ENCODE results near the gene PAIP2. TPM values are rescaled to one million over a fixed set of nuclear protein-coding genes. Genes with fewer than 3 reads are reported as not detected.

The PAIP2 gene, protein sequence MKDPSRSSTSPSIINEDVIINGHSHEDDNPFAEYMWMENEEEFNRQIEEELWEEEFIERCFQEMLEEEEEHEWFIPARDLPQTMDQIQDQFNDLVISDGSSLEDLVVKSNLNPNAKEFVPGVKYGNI
- total RNA-seq = 100 to 1,000 TPM; 102 to 157 TPM

DNA sequence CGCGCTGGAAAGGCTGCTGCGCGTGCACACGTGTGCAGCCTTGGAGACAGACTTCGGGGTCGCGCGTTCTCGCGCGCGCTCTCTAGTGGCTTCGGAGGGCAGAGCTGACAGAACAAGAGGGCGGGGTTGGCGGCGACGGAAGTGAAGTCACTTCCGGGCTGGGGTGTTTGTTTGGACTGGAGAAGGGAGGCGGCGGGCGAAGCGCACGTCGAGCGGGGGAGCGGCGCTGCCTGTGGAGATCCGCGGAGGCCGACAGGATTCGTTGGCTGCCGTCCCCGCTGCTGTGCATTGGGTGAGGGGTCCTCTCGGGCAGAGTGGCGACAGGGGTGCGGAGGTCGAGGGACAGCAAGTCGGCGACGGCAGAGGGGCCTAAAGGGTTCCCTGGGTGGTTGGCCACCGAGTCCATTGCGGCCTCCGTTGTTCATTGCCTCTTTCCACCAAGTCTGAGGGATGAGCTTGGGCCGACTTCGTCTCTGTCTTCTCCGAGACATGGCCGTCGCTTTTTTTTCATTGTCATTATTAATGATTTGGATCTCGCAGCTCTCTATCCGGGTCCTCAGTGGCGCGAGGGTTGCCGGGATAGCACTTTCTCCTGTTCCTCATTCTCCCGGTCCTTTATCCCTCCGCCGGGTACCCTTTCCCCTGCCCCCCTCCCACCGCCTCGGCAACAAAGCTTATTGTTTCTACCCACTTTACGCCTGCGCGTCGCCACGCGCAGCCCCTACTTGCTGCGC is at the start of gene PAIP2:
Gene PAIP2, plus strand, starts transcription at position 166 of the 734 bp plus-strand sequence. CDS start 21,931 bp downstream, outside the sequence.
- Mint-ChIP-seq H3K4me1 (peaks cover 29% of the 10 kb centered on the region), H3K36me3 (ENCODE audit: low read depth) (peaks cover 56% of the 10 kb centered on the region), H3K4me3 (peak within 1 kb of the TSS; percentile 100), H3K27ac (peak within 1 kb of the TSS; percentile 99), H3K27me3 (no peaks in the 10 kb centered on the region), H3K9me3 (no peaks in the 10 kb centered on the region)
- ATAC-seq (replicated peaks) = peak; percentile 92

DNA sequence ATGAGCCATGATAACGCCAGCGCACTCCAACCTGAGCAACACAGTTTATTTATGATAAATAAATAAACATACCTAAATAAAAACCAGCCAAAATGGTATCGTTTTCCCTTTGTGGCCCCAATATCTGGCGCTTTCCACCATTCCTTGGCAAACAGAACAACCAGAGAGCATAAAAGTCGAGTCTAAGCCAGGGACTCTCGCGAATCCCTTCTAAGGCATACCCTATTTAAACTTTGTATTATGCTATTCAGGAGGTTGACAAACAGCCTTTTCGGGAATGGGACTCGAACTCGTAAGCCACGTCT is 48.5 kb upstream of the PAIP2 start:
- peak overlapping the region; percentile 98 for H3K4me3 Mint-ChIP-seq
- peak overlapping the region; percentile 98 for H3K27ac Mint-ChIP-seq
- H3K36me3 Mint-ChIP-seq (ENCODE audit: low read depth) = peaks cover 56% of the 10 kb centered on the region
- no peaks in the 10 kb centered on the region for H3K27me3 Mint-ChIP-seq
- H3K4me1 Mint-ChIP-seq = peaks cover 16% of the 10 kb centered on the region
- no peaks in the 10 kb centered on the region for H3K9me3 Mint-ChIP-seq
- ATAC-seq (replicated peaks) = no peak

DNA sequence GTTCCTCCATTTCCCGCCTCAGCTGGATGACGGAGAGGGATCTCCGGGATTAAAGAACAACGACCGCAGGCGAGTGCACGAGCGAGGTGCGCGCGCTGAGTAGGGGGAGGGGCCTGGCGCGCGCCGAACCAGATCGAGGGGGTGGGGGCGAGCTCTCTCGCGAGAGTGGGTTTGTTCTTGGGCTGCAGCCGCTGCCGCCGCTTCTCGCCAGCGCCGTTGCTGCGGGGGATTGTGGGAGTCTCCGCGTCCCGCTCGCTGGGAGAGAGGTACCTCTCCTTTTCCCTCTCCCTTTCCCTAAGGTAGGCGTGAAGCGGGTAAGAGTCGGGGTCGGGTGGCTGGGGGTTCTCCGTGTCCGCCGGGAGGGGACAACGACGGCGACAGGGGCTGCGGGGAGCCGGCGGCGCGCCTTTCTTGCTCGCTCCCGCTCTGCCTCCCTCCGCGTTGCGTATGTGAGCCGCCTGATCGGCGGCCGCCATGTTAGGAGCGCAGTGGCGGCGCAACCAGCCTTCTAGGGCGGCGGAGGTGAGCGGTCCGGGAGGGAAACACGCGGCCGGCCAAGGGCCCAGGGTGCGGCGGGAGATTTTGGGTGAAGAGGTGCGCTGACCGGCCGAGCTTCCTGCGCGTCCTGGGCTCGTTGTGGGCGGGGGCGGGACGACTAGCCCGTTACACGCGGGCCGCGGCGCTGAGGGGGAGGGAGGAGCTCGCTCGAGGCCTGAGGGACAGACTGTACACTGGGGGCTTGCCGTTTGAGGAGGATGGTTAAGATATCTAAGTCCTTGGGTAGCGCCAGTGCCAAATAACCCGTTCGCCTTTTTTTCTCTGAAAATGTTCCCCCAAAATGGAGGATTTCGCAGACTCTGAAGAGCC is 47.9 kb upstream of the PAIP2 start, which contains the start of gene MATR3:
Gene MATR3, plus strand, starts transcription at position 234 of the 867 bp plus-strand sequence. CDS start 13,676 bp downstream, outside the sequence.
- peak within 1 kb of the TSS; percentile 98 for H3K27ac Mint-ChIP-seq
- no peaks in the 10 kb centered on the region for H3K9me3 Mint-ChIP-seq
- peak; percentile 91 for ATAC-seq (replicated peaks)
- peak within 1 kb of the TSS; percentile 98 for H3K4me3 Mint-ChIP-seq
- peaks cover 62% of the 10 kb centered on the region for H3K36me3 Mint-ChIP-seq (ENCODE audit: low read depth)
- H3K27me3 Mint-ChIP-seq = no peaks in the 10 kb centered on the region
- peaks cover 22% of the 10 kb centered on the region for H3K4me1 Mint-ChIP-seq

DNA sequence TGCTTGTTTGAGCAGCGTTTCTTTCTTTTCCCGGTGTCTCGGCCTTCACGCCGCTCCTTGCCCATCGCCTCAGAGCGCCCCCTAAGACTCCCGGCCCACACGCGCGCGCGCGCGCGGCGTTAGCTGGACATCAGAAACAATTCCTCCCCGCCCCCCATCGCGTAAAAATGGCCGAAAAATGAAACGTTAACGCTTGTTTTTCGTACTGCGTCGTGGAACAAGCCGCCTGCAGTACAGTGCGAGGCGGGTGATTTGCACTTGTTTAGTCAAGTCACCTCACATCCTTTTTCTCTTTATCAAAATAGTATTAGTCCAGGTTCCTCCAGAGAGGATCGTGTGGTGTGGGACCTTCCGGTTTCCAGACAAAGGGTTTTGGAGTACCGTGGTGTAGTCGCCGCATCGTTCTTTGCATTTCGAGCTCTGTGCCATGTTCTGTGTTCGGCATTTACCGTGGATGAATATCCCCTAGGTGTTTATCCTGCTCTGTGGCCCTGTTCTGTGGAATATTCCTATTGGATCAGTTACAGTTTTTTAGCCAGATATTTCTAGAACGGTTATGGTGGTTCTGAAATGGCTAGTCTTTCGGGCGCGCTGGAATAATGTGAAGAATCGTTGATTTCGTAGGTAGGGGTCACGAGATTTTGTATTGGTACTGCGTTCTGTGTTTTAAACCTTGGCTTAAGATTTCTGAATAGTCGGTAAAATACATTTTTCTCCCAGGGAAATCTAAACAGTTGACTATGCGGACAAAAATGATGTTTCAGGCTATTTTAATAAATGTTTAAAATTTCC is 47.1 kb upstream of the PAIP2 start:
- H3K36me3 Mint-ChIP-seq (ENCODE audit: low read depth) = peaks cover 70% of the 10 kb centered on the region
- H3K27me3 Mint-ChIP-seq = no peaks in the 10 kb centered on the region
- no peaks in the 10 kb centered on the region for H3K9me3 Mint-ChIP-seq
- H3K4me3 Mint-ChIP-seq = peak overlapping the region; percentile 98
- peak overlapping the region; percentile 98 for H3K27ac Mint-ChIP-seq
- peak; percentile 13 for ATAC-seq (replicated peaks)
- H3K4me1 Mint-ChIP-seq = peaks cover 31% of the 10 kb centered on the region

DNA sequence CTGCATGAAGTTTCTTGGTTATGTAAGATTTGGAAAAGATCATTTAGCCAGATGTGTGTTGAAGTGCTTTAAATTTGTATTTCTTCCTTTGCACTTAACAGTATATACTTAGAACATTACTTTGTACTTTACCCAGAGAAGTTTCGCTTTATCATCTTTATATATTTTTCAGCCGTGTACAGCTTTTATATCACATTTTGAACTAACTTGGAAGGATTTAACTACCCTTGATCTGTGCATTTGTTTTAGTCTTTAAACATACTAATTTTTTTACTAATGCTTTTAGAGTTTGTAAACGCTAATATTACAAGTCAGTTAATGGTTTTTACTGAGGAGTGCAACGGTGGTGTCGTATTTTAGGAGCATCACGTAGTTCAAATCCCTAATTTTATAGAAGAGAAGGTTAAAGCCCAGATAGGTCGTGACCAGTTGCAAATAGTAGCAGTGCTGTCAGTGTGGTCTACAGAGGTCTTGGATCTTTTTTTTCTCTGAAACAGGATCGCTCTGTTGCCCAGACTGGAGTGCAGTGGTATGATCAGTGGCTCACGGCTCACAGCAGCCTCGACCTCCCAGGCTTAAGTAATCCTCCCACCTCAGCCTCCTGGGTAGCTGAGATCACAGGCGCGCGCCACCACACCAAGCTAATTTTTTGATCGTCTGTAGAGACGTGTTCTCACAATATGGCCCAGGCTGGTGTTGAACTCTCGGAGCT is 46.2 kb upstream of the PAIP2 start:
- Mint-ChIP-seq H3K4me3 (peak overlapping the region; percentile 98), H3K27me3 (no peaks in the 10 kb centered on the region), H3K4me1 (peaks cover 34% of the 10 kb centered on the region), H3K27ac (peak overlapping the region; percentile 98), H3K9me3 (no peaks in the 10 kb centered on the region), H3K36me3 (ENCODE audit: low read depth) (peaks cover 76% of the 10 kb centered on the region)
- ATAC-seq (replicated peaks) = no peak

DNA sequence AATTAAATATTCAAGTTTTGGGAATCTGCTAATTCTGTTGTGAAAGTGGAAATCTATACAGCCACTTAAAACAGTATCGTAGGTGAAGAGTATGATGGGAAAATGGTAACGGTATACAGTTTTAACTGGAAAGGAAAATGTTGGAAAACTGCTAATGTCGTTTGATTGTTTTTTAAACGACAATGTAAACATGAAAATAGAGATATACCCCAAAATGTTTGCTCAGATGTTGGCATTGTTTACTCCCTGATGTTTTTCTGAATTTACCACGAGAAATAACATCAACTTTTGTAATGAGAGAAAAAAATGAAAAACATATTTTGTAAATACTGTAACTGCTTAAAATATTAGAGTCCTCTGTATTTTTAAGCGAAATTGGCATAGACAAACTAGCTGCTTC is 45.5 kb upstream of the PAIP2 start:
- no peaks in the 10 kb centered on the region for H3K27me3 Mint-ChIP-seq
- no peak for ATAC-seq (replicated peaks)
- H3K27ac Mint-ChIP-seq = peak overlapping the region; percentile 98
- H3K4me3 Mint-ChIP-seq = peak overlapping the region; percentile 98
- H3K9me3 Mint-ChIP-seq = no peaks in the 10 kb centered on the region
- peaks cover 34% of the 10 kb centered on the region for H3K4me1 Mint-ChIP-seq
- peaks cover 81% of the 10 kb centered on the region for H3K36me3 Mint-ChIP-seq (ENCODE audit: low read depth)

DNA sequence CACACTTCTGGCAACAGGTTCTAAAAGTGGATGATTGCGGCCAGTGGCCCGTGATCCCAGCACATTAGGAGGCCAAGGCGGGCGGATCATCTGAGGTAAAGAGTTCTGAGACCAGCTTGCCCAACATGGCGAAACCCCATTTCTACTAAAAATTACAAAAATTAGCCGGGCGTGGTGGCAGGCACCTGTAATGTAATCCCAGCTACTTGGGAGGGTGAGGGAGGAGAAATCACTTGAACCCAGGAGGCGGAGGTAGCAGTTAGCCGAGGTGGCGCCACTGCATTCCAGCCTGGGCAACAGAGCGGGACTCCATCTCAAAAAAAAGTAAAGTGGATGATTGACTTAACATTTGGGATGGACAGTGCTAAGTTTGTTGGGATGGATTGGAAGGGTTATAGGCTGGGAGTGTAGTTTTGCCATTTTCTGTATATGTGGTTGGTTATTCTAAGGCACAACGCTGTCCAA is 44.8 kb upstream of the PAIP2 start:
- H3K27ac Mint-ChIP-seq = peak overlapping the region; percentile 67
- no peak for ATAC-seq (replicated peaks)

DNA sequence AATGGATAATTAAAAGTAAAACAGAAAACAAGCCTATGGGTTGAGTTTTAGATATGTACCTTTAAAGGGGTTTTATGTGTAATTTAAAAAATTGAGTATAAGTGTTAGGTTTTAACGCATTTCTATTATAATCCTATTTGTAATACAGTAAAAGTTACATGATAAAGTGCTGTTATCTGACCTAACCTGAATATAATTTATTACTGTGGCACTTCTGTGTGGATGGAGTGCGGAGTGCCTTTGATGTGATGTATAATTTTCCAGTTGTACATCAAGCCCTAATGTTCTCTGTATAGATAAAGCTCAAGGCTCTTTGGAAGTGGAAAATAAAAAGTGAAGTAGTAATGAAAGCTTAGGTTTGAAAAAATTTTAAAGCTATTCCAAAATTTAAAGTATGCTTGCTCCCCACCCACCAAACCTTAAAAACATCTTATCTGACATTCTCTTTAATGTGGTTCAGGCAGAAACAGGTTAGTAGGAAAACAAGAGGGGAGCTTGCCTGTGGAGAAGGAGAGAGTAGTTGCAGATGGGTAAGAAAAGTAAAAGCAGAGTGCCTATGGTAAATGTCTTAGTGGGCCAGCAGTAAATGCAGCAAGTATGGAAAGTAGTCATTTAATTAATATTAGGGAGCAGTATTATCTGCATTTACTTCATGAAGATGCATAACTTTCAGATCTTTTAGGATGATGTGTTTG is 44.1 kb upstream of the PAIP2 start:
- Mint-ChIP-seq H3K36me3 (ENCODE audit: low read depth) (peaks cover 87% of the 10 kb centered on the region), H3K4me1 (peaks cover 44% of the 10 kb centered on the region), H3K4me3 (peak overlapping the region; percentile 98), H3K9me3 (no peaks in the 10 kb centered on the region), H3K27me3 (no peaks in the 10 kb centered on the region), H3K27ac (peak overlapping the region; percentile 59)
- ATAC-seq (replicated peaks) = no peak

More for the DNA sequence above, 44.8 kb upstream of the PAIP2 start:
- Mint-ChIP-seq H3K4me3 (peak overlapping the region; percentile 98), H3K27me3 (no peaks in the 10 kb centered on the region), H3K9me3 (no peaks in the 10 kb centered on the region), H3K4me1 (peaks cover 41% of the 10 kb centered on the region), H3K36me3 (ENCODE audit: low read depth) (peaks cover 87% of the 10 kb centered on the region)

DNA sequence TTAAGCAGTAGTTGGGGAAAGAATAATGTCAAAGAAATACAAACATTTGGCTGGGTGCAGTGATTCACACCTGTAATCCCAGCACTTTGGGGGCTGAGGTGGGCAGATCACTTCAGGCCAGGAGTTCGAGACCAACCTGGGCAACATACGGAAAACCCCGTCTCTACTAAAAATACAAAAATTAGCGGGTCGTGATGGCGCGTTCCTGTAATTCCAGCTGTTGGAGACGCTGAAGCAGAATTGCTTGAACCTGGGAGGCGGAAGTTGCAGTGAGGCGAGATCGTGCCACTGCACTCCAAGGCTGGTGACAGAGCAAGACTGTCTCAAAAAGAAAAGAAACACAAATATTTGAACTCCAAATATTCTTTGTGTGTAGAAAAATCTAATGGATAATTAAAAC is 43.4 kb upstream of the PAIP2 start:
- H3K4me1 Mint-ChIP-seq = peaks cover 44% of the 10 kb centered on the region
- H3K9me3 Mint-ChIP-seq = no peaks in the 10 kb centered on the region
- H3K4me3 Mint-ChIP-seq = peak overlapping the region; percentile 98
- ATAC-seq (replicated peaks) = no peak
- H3K27ac Mint-ChIP-seq = peak overlapping the region; percentile 59
- H3K36me3 Mint-ChIP-seq (ENCODE audit: low read depth) = peaks cover 92% of the 10 kb centered on the region
- H3K27me3 Mint-ChIP-seq = no peaks in the 10 kb centered on the region

DNA sequence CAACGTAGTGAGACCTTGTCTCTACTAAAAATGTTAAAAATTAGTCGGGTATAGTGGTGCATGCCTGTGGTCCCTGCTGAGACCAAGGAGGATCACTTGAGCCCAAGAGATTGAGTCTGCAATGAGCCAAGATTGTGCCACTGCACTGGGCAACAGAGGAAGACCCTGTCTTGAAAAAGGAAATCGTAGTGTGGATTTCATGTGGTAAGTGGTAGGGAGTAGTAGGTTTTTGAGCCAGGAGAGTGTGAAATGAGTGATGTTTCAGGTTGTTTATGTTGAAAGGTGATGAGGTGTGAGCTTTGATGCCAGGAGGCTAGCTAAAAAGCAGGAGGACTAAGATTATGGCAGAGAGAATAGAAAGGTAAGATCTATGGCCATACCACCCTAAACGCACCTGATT is 42.2 kb upstream of the PAIP2 start:
- H3K9me3 Mint-ChIP-seq = no peaks in the 10 kb centered on the region
- H3K36me3 Mint-ChIP-seq (ENCODE audit: low read depth) = peaks cover 92% of the 10 kb centered on the region
- H3K27me3 Mint-ChIP-seq = no peaks in the 10 kb centered on the region
- peak overlapping the region; percentile 59 for H3K27ac Mint-ChIP-seq
- ATAC-seq (replicated peaks) = peak; percentile 72
- H3K4me1 Mint-ChIP-seq = peaks cover 44% of the 10 kb centered on the region
- peak overlapping the region; percentile 98 for H3K4me3 Mint-ChIP-seq

DNA sequence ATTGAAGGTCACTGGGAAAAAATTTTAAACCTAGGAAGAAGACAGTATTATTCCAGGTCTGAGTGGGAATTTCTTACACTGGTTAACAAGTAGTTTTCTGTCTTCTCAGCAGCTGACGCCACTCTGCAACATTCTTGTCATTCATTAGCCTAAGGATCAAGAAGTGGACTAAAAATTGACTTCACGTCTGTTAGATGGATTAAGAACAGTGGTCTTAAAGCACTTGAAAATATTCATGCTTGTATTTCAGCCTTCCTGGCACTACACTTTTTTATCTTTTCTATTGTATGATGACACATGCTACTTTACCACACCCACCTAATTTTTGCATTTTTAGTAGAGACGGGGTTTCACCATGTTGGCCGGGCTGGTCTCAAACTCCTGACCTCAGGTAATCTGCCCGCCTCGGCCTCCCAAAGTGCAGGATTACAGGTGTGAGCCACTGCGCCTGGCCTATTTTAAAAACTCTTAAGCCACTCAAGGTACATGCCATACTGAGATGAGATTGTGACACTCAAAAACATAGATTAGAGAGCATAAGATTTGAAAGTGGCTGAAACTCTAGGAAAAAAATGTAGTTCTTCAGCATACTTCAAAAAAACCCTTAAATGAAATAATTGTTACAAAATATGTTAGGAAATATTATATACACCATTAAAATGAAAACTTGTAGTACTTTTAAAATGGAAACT is 39.7 kb upstream of the PAIP2 start:
- peak overlapping the region; percentile 74 for H3K4me3 Mint-ChIP-seq
- no peak for ATAC-seq (replicated peaks)
- H3K4me1 Mint-ChIP-seq = peaks cover 48% of the 10 kb centered on the region
- peak overlapping the region; percentile 65 for H3K27ac Mint-ChIP-seq
- peaks cover 68% of the 10 kb centered on the region for H3K36me3 Mint-ChIP-seq (ENCODE audit: low read depth)
- H3K9me3 Mint-ChIP-seq = no peaks in the 10 kb centered on the region
- no peaks in the 10 kb centered on the region for H3K27me3 Mint-ChIP-seq

DNA sequence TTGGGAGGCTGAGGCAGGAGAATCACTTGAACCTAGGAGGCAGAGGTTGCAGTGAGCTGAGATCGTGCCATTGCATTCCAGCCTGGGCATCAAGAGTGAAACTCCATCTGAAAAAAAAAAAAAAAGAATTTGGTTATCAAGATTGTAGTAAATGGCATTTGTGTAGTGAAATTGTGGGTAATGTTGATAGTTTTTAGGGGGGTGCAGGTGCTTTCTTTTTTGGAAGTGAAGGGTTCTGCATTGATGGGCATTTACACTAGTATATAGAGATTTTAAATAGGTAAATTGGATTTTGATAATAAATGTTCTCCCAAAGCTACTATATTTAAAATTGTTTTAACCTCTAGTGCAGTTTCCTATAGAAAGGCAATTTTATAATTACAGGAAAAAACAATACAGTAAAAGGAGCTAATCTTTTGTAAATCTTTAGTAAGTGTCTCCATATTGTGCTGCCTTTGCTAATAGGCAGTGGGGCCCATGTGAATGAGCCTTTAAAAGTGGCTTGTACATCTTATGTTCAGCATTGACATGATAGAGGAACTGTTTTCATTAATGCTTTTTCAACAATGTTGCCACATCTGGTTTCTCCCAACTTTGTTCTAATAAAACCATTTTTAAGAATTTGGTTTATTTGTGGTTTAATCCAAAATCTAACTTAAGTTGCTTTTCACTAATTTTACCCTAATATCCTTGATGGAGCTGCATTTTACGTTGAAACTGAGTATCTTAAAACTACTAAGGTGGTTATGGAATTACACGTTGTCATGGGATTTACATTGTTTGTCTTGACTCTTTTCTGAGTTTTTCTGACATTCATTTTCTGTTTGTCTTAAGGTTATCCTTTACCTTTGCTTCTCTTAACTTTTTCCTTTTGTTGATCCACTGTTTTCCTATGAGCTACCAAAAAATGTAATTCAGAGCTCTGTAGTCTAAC is 37.0 kb upstream of the PAIP2 start:
- peak overlapping the region; percentile 74 for H3K4me3 Mint-ChIP-seq
- H3K9me3 Mint-ChIP-seq = no peaks in the 10 kb centered on the region
- H3K4me1 Mint-ChIP-seq = peaks cover 46% of the 10 kb centered on the region
- peaks cover 62% of the 10 kb centered on the region for H3K36me3 Mint-ChIP-seq (ENCODE audit: low read depth)
- ATAC-seq (replicated peaks) = no peak
- no peaks in the 10 kb centered on the region for H3K27me3 Mint-ChIP-seq
- peak overlapping the region; percentile 61 for H3K27ac Mint-ChIP-seq

Data from activated T-helper 17 cell treated with anti-CD3 and anti-CD28 coated beads, Interleukin-2, amount 50 U/mL, for 72 hours (primary cell).